GM10847 (cell line): ENCODE data around the gene APOM.

Experiments used
- POLR2A ChIP-seq: IDR thresholded peaks from 2 replicates; pipeline ENCODE4 v1.6.1; 2011; ENCODE audit not compliant: insufficient read length; ENCODE audit errors: extremely low read depth

Gene APOM

GRCh38 chr6:31640612-31641011 lies 15.1 kb upstream of the APOM start:
- TF ChIP-seq POLR2A, result no peak

GRCh38 chr6:31641370-31641769 lies 14.3 kb upstream of the APOM start:
- no peak for TF ChIP-seq POLR2A

GRCh38 chr6:31642798-31643570 lies 12.7 kb upstream of the APOM start:
- no peak for TF ChIP-seq POLR2A

GRCh38 chr6:31643818-31644454 lies 11.8 kb upstream of the APOM start:
- TF ChIP-seq POLR2A, result no peak

GRCh38 chr6:31645325-31645724 lies 10.4 kb upstream of the APOM start:
- no peak for TF ChIP-seq POLR2A

- TF ChIP-seq POLR2A, result no peak
These were observed 4.0 kb upstream of the APOM start for GRCh38 chr6:31651602-31652191.

GRCh38 chr6:31652925-31653724 lies 2.6 kb upstream of the APOM start:
- peak; percentile 11 for TF ChIP-seq POLR2A

GRCh38 chr6:31654574-31655348 lies 933 bp upstream of the APOM start:
- no peak for TF ChIP-seq POLR2A

GRCh38 chr6:31657406-31658157 lies 1.9 kb downstream of the APOM start:
- no peak for TF ChIP-seq POLR2A

- no peak for TF ChIP-seq POLR2A
These were observed 2.5 kb downstream of the APOM start for GRCh38 chr6:31658158-31658688.

GRCh38 chr6:31658983-31659648 lies 3.4 kb downstream of the APOM start:
- no peak for TF ChIP-seq POLR2A

- no peak for TF ChIP-seq POLR2A
These were observed 4.1 kb downstream of the APOM start for GRCh38 chr6:31659649-31660380.
